HG03432 (cell line): Measurements from ENCODE around the gene PPBP.
"Not testable (repeated sequence)": the region's sequence is repeated elsewhere in the genome, so short reads cannot be mapped to it uniquely, and the experiment has no call there.

Experiments
- ATAC-seq: cut with Tn5 transposase; IDR thresholded peaks from one replicate; pipeline ENCODE4 v1.9.1; 2021; ENCODE audit warnings: mild to moderate bottlenecking, moderate library complexity; ENCODE audit not compliant: unreplicated experiment

PPBP gene

DNA sequence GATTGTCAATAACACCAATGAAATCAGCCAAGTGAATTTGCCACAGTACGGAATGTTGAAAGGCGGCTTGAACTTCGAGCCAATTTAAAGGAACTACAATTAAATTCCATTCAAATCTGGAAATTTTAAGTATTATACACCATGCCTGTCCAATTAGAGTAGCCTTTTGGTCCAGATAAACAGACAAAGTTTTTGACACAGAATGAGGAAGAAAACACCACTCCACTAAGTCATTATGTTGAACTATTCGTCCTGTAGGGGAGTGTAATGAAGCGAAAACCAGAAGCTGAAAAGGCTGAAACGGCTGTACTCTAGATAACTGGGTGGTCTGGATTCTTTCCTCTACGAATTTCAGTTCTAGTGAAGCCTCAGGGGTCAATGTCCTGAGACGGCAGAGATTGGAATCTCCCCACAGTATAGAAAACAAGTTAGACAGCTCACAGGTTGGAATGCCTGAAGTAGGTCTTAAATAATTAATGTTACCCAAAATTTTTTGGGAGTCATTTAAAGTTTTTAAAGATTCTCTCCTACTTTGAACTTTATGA, 37.5 kb downstream of the PPBP start:
- not testable (repeated sequence) for ATAC-seq

- no peak for ATAC-seq
These were observed 38.8 kb downstream of the PPBP start for GRCh38 chr4:73948990-73949706.

DNA sequence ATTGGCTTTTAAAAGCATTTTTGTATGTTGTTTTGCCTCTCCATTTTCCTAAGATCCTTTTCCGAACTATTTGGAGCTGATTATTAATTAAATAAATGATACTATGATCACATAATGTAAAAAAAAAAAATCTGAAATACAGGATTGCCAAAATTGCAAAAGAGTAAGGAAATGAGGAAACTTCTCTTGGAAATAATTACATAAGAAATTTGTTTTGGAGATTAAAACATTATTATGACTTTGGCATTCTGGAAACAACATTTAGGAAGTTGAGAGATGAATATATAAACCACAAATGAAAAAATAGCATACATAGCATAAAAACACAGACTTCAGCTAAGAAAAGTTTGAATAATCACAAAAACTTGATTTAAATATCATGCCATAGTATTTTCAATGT, 39.7 kb downstream of the PPBP start:
- no peak for ATAC-seq

- ATAC-seq, result no peak
These were observed 40.6 kb downstream of the PPBP start for GRCh38 chr4:73947239-73947985.

- no peak for ATAC-seq
These were observed 42.1 kb downstream of the PPBP start for GRCh38 chr4:73945674-73946449.

- no peak for ATAC-seq
These were observed 42.9 kb downstream of the PPBP start for GRCh38 chr4:73945140-73945539.

GRCh38 chr4:73944061-73944875, 43.7 kb downstream of the PPBP start:
- no peak for ATAC-seq

DNA sequence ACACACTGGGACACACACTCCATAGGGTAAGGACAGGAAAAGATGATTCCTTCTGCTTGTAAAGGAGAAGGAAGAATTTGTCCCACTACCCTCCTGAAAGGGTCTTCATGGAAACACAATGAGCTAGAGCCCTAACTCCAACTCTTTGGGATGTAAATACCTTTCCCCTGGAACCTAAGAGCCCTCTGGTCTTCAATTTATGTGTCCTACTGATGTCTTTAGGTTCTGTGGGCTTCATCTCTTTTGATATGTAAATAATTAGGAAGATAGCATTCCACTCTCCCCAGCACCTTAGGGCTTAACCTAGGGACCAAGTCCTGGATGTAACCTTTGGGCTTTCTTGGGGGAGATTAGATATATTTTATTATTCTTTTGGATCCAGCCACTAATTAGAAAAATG, 44.4 kb downstream of the PPBP start:
- ATAC-seq, result no peak

DNA sequence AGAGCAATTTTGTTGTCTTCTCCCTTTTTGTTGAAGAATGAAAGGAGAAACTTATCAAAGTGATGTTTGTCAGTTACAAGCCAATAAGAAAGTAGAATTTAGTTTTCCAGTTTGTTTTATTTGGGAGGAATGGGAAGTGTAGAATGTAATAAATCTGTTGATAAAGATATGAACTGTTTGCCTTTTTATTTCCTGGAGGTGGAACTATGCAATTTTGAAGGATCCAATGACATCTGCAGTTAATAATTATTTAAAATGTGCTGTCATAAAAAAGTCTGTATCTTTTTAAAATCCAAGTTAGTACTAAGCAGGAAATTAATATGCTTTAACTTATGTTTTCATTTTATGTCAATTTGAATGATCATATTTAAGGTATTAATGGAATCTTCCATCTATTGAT, 51.0 kb downstream of the PPBP start:
- ATAC-seq, result no peak
